Mucosa of descending colon (tissue), 3 donors: ENCODE results near the gene MRPS15. TPM values are rescaled to one million over a fixed set of nuclear protein-coding genes. Genes with fewer than 3 reads are reported as not detected.
A peak's percentile ranks its signal among the peaks of the same experiment; 100 is the strongest.

Source experiments
- ATAC-seq: fragments of 200-7000 bp; cut with Tn5 transposase; one replicate; pipeline ENCODE4 v1.9.1; 2020; ENCODE audit warnings: mild to moderate bottlenecking, moderate library complexity
- DNase-seq, 3 donors: peaks; one replicate each; pipeline ENCODE4 v3.0.0-alpha.2; 2020
- H3K36me3 ChIP-seq: fragments of 200-600 bp; one replicate; pipeline ENCODE4 v1.8.0; 2021; ENCODE audit warnings: low read depth, mild to moderate bottlenecking
- H3K4me1 ChIP-seq: fragments of 200-600 bp; one replicate; pipeline ENCODE4 v1.8.0; 2021; ENCODE audit warnings: low read depth, mild to moderate bottlenecking
- H3K4me3 ChIP-seq: fragments of 200-600 bp; one replicate; pipeline ENCODE4 v1.8.0; 2021; ENCODE audit warnings: mild to moderate bottlenecking
- H3K9me3 ChIP-seq: fragments of 200-600 bp; one replicate; pipeline ENCODE4 v1.8.0; 2021; ENCODE audit warnings: mild to moderate bottlenecking
- intact Hi-C, 2 donors: fragments of 100-400 bp; cut with DNase I in 1 of 2; cut with micrococcal nuclease in 1 of 2; formaldehyde crosslinking; loops; one replicate each; pipeline versions ENCODE4 v1.11.0 to v1.11.1; 2022; cut with DNase I, micrococcal nuclease
- total RNA-seq, 3 donors: library from RNA; stranded (reverse); fragmentation: NEBNext Ultra II Directional in 2 of 3; extraction: Animal tissue kit (Norgen Biotek cat#: 25700) in 2 of 3; gene quantifications; one replicate each; pipeline versions ENCODE4 v1.2.1 to v1.2.4, GENCODE V29; 2021 to 2023
- TF ChIP-seq, protein P1 (sequence below): fragments of 200-600 bp; IDR thresholded peaks from one replicate; pipeline ENCODE4 v1.8.0; 2022; ENCODE audit warnings: antibody characterized with exemption, mild to moderate bottlenecking
- donor health status: DM: no; HTN: no; CAD: no; lungs with moderate emphysema.
- donor health status: DM: no; HTN: no; CAD: no.
- donor health status: DM: no; HTN: yes; CAD: no.

The MRPS15 gene
- total RNA-seq, 3 donors from 2014 or later: 48.4 to 59.4 (median 54.9) TPM

DNA sequence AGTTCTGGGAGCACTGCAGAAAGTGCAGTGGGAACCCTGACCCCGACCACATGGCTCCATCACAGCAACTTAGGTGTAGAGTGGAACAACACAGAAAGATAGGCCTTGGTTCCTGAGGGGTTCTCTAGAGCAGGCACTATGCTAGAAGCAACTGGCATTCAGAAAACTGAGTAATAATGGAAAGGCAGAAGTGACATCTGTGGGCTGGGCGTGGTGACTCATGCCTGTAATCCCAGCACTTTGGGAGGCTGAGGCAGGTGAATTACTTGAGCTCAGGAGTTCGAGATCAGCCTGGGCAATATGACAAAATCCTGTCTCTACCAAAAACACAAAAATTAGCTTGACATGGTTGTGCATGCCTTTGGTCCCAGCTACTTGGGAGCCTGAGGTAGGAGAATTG lies 5.3 kb downstream of the MRPS15 start:
- no peaks in the 10 kb centered on the region for H3K9me3 ChIP-seq
- H3K36me3 ChIP-seq: peaks cover 7% of the 10 kb centered on the region
- ATAC-seq (no peak), DNase-seq (no peak)
- intact Hi-C loops: no loop called here
- TF ChIP-seq, protein P1, sequence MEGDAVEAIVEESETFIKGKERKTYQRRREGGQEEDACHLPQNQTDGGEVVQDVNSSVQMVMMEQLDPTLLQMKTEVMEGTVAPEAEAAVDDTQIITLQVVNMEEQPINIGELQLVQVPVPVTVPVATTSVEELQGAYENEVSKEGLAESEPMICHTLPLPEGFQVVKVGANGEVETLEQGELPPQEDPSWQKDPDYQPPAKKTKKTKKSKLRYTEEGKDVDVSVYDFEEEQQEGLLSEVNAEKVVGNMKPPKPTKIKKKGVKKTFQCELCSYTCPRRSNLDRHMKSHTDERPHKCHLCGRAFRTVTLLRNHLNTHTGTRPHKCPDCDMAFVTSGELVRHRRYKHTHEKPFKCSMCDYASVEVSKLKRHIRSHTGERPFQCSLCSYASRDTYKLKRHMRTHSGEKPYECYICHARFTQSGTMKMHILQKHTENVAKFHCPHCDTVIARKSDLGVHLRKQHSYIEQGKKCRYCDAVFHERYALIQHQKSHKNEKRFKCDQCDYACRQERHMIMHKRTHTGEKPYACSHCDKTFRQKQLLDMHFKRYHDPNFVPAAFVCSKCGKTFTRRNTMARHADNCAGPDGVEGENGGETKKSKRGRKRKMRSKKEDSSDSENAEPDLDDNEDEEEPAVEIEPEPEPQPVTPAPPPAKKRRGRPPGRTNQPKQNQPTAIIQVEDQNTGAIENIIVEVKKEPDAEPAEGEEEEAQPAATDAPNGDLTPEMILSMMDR: no peak
- peaks cover 7% of the 10 kb centered on the region for H3K4me1 ChIP-seq
- H3K4me3 ChIP-seq: no peak overlapping the region

DNA sequence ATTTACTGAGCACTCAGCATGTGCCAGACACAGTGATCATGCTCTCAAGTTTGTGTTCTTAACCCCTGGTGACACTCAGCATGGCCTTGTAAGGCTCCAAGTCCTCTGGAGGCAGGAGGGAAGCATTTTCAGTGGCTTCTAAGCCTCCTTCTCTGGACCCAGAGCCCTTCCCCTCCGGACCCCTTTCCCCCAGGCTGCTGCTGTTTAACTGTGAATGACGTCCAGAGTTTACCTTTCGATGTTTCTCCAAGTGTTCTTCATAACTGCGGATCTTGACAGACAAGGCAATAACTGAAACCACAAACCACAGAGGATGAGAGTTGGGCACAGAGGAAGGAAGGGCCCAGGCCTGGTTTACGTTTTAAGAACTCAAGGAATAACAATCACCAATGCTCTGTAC lies 6.5 kb downstream of the MRPS15 start:
- Histone ChIP-seq H3K4me1 (no peaks in the 10 kb centered on the region), H3K36me3 (peaks cover 7% of the 10 kb centered on the region), H3K9me3 (no peaks in the 10 kb centered on the region), H3K4me3 (no peak overlapping the region)
- TF ChIP-seq, protein P1: no peak
- ATAC-seq: peak; percentile 34
- intact Hi-C loops: no loop called here
- DNase-seq: no peak

DNA sequence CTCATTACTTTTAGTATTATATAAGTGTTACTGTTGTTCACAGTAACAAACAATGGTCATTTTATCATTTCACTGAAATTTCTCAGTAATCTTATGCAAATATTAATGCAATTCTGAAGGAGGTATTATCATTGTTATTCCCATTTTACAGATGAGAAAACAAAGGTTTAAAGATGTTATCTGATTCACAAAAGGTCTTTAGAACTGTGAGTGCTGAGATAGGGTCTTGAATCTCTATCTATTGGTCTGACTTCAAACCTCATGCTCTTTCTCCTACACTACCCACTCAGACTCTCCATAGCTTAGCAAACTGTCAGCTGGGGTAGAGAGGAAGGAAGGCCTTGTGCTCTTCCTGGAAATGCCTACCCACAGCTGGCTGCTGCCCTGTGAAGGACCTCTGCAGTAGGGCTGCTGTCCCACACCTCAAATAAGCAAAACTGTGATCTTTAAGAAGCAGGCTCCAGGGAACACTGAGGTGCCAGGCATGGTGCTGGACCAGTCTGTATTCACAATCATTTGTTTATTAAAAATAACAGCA lies 7.7 kb downstream of the MRPS15 start:
- H3K4me3 ChIP-seq: no peak overlapping the region
- H3K4me1 ChIP-seq: no peaks in the 10 kb centered on the region
- no peak for ATAC-seq
- DNase-seq: no peak
- TF ChIP-seq, protein P1: no peak
- H3K9me3 ChIP-seq: no peaks in the 10 kb centered on the region
- H3K36me3 ChIP-seq: peaks cover 7% of the 10 kb centered on the region
- intact Hi-C loops: no loop called here

DNA sequence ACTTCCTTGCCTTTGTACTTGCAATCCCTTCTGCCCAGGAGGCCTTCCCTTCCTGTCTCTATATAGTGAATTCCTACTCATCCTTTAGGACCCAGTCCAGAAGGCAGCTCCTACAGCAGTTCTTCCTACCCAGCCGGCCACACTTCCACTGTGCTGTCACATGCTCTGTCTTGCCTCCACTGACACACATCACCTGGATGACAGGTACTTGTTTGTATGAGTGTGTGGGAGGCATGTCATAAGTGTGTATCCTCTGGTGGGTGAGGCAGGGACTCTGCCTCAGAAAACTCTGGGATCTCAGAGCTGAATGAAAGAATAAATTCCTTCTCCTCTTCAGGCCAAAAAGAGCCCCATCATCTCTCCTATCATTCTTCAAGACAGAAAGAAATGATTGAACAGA lies 8.8 kb downstream of the MRPS15 start:
- TF ChIP-seq, protein P1: no peak
- peaks cover 7% of the 10 kb centered on the region for H3K36me3 ChIP-seq
- no peaks in the 10 kb centered on the region for H3K9me3 ChIP-seq
- intact Hi-C loops: no loop called here
- no peak for ATAC-seq
- no peak overlapping the region for H3K4me3 ChIP-seq
- DNase-seq: no peak
- H3K4me1 ChIP-seq: no peaks in the 10 kb centered on the region

DNA sequence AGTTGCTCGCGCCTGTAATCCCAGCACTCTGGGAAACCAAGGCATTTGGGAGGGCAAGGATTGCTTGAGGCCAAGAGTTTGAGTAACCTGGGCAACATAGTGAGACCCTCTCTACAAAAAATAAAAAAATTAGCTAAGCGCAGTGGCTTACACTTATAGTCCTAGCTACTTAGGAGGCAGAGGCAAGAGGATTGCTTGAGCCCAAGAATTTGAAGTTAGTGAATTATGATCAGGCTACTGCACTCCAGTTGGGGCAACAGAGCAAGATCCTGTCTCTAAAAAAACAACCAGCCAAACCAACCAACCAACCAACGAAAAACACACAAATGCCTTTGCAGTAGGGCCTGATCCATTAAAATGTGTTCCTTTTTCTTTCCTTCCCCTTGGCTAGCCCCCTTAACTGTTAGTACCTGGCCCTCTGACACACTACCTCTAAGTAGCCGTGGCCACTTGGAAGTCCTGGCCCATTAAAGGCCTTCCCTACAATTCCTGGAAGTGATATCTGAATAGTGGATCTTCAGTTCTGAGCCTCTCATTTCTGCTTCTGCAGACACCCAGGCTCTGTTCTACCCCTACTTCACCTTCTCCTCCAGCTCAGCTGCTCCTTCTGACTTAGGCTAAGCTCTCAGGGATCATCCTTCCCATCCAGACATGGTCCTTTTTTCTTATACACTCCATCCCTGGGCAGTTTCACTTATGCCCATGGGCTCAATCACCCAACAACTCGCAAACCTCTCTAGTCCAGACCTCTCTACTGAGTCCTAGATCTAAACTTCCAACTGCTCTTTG lies 10.4 kb downstream of the MRPS15 start:
- Histone ChIP-seq H3K4me3 (no peak overlapping the region), H3K4me1 (no peaks in the 10 kb centered on the region), H3K9me3 (no peaks in the 10 kb centered on the region), H3K36me3 (peaks cover 7% of the 10 kb centered on the region)
- intact Hi-C loops: no loop called here
- TF ChIP-seq, protein P1: no peak
- DNase-seq: no peak
- ATAC-seq: no peak
